HG03135 (cell line): ENCODE measurements around the gene PLEKHJ1.

Experiments
- ATAC-seq: cut with Tn5 transposase; IDR thresholded peaks from one replicate; pipeline ENCODE4 v1.9.1; 2021; ENCODE audit warnings: mild to moderate bottlenecking, moderate library complexity; ENCODE audit not compliant: unreplicated experiment

The PLEKHJ1 gene

GRCh38 chr19:2270157-2270422, 34.0 kb upstream of the PLEKHJ1 start:
- ATAC-seq: no peak

DNA sequence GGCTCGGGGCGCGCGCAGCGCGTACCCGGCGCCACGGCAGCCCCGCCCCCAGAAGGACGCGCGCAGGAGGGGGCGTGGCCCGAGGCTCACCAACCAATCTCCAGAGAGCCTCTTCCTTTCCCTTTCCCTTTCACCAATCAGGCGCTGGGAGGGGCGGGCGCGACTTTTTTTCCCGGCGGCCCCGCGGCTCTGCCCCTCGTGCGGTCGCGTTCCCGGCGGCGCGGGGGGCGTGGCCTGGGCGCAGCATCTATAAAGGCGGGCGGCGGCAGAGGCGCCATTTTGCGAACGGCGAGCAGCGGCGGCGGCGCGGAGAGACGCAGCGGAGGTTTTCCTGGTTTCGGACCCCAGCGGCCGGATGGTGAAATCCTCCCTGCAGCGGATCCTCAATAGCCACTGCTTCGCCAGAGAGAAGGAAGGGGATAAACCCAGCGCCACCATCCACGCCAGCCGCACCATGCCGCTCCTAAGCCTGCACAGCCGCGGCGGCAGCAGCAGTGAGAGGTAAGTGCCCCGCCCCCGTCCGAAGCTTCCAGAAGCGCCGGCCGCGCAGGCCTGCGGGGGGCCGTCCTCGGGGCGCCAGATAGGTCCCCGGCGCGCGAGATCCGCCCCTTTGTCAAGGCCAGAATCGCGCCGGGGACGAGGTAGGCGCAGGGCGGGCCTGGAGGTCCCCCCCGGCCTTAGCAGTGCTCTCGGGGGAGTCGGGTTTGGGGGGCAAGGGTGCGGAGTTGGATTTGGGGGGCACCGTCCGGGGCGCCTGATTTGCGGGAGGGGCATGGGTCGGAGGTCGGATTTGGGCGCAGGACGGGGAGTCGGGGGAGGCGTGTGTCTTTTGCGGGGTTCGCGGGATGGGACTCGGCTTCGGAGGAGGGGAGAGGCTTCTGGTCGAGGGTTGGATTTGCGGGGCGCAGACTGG, 33.4 kb upstream of the PLEKHJ1 start:
- ATAC-seq: peak; percentile 56

DNA sequence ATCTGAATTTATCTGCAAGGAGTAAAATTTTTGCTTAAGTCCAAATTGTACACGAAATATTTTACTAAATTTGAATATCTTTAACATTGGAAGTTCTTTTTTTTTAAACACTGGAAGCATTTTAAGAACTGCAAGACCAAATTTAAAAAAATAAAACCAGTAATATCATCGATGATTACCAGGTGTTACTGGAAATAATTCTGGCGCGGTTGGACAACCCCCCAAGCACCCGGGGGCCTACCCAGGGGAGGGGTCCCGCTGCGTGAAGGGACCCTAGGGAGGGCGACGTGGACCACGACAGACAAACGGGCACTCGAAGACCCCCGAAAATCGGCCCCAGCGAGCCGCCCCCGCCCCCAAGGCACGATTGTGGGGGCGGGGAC, 32.7 kb upstream of the PLEKHJ1 start:
- no peak for ATAC-seq

- no peak for ATAC-seq
These were observed 32.3 kb upstream of the PLEKHJ1 start for GRCh38 chr19:2268480-2268830.

DNA sequence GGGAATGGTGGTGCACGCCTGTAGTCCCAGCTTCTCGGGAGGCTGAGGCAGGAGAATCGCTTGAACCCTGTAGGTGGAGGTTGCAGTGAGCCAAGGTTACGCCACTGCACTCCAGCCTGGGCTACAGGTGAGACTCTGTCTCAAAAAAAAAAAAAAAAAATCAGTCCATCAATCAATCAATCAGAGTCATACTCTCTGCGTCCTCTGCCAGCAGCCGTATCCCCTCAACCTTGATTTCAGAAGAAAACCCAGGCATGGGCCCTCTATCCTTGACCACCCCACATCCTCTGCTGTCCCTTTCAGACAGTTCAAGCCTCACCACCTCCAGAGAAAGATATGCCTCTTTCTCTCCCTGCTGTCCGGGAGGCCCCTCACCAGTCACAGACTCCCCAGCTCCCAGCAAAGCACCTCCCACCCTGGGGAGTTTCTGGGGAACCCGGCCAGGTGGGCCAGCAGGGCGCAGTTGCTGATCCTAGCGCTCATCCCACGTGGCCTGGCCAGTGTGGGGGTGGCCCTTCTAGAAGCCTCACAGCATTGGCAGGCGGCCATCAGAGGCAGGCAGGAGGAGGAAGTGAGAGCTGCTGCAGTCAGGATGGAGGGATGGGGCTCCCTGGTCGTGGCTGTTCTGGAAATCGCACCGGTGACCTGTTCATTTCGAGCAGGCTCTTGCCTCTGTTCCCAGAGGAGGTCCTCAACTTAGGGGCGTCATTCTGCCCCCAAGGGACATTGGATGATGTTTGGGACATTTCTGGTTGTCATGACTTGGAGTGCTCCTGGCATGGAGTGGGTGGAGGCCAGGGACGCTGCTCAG, 30.3 kb upstream of the PLEKHJ1 start:
- no peak for ATAC-seq

GRCh38 chr19:2261438-2262172, 25.5 kb upstream of the PLEKHJ1 start:
- no peak for ATAC-seq

- no peak for ATAC-seq
These were observed 24.2 kb upstream of the PLEKHJ1 start for GRCh38 chr19:2260341-2260805.

GRCh38 chr19:2259336-2259735, 23.2 kb upstream of the PLEKHJ1 start:
- ATAC-seq: no peak

GRCh38 chr19:2255982-2256685, 20.0 kb upstream of the PLEKHJ1 start, which contains the start of gene JSRP1:
Gene JSRP1 (minus strand): TSS chr19:2256417. CDS start chr19:2255314, 1,103 bp downstream.
- ATAC-seq: no peak

GRCh38 chr19:2255112-2255845, 19.1 kb upstream of the PLEKHJ1 start:
- ATAC-seq: no peak

DNA sequence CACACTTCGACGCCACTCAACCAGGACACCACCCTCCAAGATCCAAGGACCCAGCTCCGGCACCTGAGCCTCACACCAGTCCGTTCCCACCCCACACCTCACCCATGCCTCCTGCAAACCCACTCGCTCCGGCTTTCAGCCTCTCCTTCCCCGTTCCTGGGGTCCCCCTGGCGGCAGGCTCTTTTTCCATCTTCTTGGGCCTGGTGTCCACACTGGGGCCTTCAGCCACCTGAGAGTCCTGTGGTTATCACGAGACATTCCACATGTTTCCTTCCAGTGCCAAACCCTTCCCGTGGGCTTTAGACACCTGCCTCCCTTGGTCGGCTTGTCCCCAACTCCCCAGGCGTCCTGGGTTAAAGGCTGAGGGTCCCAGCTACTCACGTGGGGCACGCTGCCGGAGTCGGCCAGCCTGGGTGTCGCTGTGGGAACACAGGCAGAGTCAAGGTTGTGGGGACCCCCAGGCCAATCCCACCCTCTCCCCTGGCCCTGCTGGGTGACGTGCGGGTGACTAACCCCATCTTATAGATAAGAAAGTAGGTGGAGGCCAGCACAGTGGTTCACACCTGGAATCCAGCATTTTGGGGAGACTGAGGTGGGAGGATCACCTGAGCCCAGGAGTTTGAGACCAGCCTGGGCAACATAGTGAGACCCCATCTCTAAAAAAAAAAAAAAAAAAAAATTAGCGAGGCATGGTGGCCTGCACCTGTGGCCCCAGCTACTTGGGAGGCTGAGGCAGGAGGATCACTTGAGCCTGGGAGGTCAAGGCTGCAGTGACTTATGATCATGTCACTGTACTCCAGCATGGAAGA, 18.1 kb upstream of the PLEKHJ1 start:
- ATAC-seq: no peak

GRCh38 chr19:2253106-2254063, 17.3 kb upstream of the PLEKHJ1 start:
- no peak for ATAC-seq

DNA sequence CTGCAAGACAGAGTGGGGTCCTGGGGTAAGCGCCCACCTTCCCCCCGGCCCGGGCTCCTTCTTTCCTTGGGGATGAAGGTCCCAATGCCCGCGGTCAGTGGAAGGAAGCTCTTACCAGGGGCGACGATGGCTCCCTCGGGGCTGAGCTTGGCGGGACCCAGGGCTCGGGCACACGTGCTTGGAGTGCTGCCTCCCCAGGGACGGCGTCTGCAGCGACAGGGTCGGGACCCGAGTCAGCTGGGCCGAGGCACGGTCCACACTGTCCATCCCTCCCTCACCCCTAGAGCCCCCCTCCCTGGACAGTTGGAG, 16.6 kb upstream of the PLEKHJ1 start:
- ATAC-seq: no peak

DNA sequence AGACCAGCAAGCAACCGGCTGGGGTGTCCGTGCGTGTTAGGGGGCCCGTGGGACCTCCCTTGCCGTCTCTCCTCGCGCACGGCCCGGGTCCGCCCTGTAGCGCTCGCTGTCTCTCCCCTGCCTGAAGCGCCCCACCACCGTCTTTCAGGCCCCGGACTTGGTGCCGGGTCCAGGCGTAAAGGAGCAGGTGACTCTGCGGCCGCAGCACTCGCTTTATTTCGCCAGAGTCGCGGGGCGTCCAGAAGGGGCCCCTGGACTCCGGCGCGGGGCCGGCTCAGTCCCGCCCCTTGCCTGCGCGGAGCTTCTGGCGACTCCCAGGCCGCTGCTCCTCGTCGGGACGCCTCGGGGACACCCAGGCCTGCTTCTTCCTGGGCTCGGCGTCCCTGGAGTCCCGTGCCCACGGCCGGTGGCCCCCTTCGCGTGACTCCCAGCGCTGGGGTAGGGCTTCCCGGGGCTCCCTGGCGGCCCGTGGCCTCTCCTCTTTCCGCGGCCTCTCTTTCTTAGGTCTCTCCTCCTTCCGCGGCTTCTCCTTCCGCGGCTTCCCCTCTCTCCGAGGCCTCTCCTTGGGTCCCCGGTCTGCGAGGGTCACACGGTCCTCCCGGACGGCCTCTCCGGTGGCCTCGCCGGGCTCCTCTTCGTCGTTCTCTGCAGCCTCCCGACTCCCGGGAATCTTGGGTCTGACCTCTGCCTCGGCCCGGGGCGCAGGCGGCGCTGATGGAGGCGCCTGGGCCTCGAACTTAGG, 16.1 kb upstream of the PLEKHJ1 start:
- ATAC-seq: no peak

DNA sequence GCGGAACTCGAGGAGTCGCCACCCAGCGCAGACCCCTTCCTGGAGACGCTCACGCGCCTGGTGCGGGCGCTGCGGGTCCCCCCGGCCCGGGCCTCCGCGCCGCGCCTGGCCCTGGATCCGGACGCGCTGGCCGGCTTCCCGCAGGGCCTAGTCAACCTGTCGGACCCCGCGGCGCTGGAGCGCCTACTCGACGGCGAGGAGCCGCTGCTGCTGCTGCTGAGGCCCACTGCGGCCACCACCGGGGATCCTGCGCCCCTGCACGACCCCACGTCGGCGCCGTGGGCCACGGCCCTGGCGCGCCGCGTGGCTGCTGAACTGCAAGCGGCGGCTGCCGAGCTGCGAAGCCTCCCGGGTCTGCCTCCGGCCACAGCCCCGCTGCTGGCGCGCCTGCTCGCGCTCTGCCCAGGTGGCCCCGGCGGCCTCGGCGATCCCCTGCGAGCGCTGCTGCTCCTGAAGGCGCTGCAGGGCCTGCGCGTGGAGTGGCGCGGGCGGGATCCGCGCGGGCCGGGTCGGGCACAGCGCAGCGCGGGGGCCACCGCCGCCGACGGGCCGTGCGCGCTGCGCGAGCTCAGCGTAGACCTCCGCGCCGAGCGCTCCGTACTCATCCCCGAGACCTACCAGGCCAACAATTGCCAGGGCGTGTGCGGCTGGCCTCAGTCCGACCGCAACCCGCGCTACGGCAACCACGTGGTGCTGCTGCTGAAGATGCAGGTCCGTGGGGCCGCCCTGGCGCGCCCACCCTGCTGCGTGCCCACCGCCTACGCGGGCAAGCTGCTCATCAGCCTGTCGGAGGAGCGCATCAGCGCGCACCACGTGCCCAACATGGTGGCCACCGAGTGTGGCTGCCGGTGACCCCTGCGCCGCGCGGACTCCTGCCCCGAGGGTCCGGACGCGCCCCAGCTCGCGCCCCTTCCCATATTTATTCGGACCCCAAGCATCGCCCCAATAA, 15.3 kb upstream of the PLEKHJ1 start:
- ATAC-seq: no peak

DNA sequence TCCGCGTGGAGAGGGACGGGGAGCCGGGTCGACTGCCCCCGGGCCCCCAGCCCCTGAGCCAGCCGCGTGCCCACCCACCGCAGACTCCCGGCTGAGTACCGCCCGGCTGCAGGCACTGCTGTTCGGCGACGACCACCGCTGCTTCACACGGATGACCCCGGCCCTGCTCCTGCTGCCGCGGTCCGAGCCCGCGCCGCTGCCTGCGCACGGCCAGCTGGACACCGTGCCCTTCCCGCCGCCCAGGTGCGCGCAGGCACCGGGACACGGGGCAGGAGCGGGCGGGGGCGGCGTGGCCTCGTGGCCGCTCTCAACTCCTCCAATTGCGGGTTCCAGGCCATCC, 14.6 kb upstream of the PLEKHJ1 start:
- ATAC-seq: no peak
